Measurements from ENCODE around the gene ACHE.
A peak's percentile ranks its signal among the peaks of the same experiment; 100 is the strongest.

The ACHE gene

GRCh38 chr7:100897772-100898454, 2.2 kb upstream of the ACHE start:
- peak in 1 of 10 donors; percentile 45 for DNase-seq
- intact Hi-C loops (cut with DNase I): loop anchor here (1.0 kb wide), 2 partner anchors 161 to 179 kb away; no protein-coding TSS in a partner anchor

GRCh38 chr7:100896732-100897608, 1.3 kb upstream of the ACHE start:
- intact Hi-C loops (cut with DNase I): loop anchor here (1.0 kb wide), 2 partner anchors 162 to 180 kb away; no protein-coding TSS in a partner anchor
- peak in 8 of 10 donors; percentile 54 to 92 (median 79) for DNase-seq

GRCh38 chr7:100895956-100896731, 456 bp upstream of the ACHE start:
- DNase-seq: peak in 4 of 10 donors; percentile 46 to 90 (median 82)
- intact Hi-C loops (cut with DNase I): no loop called here

GRCh38 chr7:100894860-100895700, 608 bp downstream of the ACHE start:
- peak in 9 of 10 donors; percentile 51 to 94 (median 72) for DNase-seq
- intact Hi-C loops (cut with DNase I): no loop called here

GRCh38 chr7:100893910-100894721, 1.6 kb downstream of the ACHE start:
- peak in 2 of 10 donors; percentile 59 to 73 for DNase-seq
- intact Hi-C loops (cut with DNase I): no loop called here

GRCh38 chr7:100893318-100893895, 2.3 kb downstream of the ACHE start:
- DNase-seq: peak in 1 of 10 donors; percentile 80
- intact Hi-C loops (cut with DNase I): no loop called here

- peak in 1 of 10 donors; percentile 83 for DNase-seq
These were observed 3.0 kb downstream of the ACHE start for GRCh38 chr7:100892364-100893317.

GRCh38 chr7:100891568-100892247, 4.0 kb downstream of the ACHE start:
- DNase-seq: peak in 2 of 10 donors; percentile 24 to 44
- intact Hi-C loops (cut with DNase I): no loop called here

More at GRCh38 chr7:100892364-100893317, 3.0 kb downstream of the ACHE start:
- intact Hi-C loops (cut with DNase I): no loop called here

GRCh38 chr7:100890653-100891567, 4.8 kb downstream of the ACHE start:
- intact Hi-C loops (cut with DNase I): no loop called here
- no peak for DNase-seq

- DNase-seq: peak in 1 of 10 donors; percentile 82
- intact Hi-C loops (cut with DNase I): loop anchor here (2.0 kb wide), 1 partner anchor 14 kb away; the partner anchor contains the start of gene SRRT
These were observed 6.5 kb downstream of the ACHE start, which contains the start of gene UFSP1 for GRCh38 chr7:100888988-100889750. Gene UFSP1 (minus strand): TSS chr7:100889715. CDS start chr7:100889271, 444 bp downstream.

- intact Hi-C loops (cut with DNase I): loop anchor here (2.0 kb wide), 1 partner anchor 14 kb away; the partner anchor contains the start of gene SRRT
- peak in 1 of 10 donors; percentile 18 for DNase-seq
These were observed 7.2 kb downstream of the ACHE start for GRCh38 chr7:100888291-100888987.

- peak in 1 of 10 donors; percentile 77 for DNase-seq
- intact Hi-C loops (cut with DNase I): loop anchor here (2.0 kb wide), 1 partner anchor 13 kb away; the partner anchor contains the start of gene SRRT
These were observed 8.0 kb downstream of the ACHE start for GRCh38 chr7:100887516-100888290.

GRCh38 chr7:100886936-100887515, 8.7 kb downstream of the ACHE start:
- DNase-seq: no peak
- intact Hi-C loops (cut with DNase I): no loop called here
